Fibroblast of skin of right biceps (primary cell): Measurements from ENCODE around the gene RHOT1.
"Not testable (repeated sequence)": the region's sequence is repeated elsewhere in the genome, so short reads cannot be mapped to it uniquely, and the experiment has no call there.

Source experiments
- DNase-seq: peaks from one replicate; pipeline ENCODE4 v3.0.0-alpha.2; 2013

Gene RHOT1

DNA sequence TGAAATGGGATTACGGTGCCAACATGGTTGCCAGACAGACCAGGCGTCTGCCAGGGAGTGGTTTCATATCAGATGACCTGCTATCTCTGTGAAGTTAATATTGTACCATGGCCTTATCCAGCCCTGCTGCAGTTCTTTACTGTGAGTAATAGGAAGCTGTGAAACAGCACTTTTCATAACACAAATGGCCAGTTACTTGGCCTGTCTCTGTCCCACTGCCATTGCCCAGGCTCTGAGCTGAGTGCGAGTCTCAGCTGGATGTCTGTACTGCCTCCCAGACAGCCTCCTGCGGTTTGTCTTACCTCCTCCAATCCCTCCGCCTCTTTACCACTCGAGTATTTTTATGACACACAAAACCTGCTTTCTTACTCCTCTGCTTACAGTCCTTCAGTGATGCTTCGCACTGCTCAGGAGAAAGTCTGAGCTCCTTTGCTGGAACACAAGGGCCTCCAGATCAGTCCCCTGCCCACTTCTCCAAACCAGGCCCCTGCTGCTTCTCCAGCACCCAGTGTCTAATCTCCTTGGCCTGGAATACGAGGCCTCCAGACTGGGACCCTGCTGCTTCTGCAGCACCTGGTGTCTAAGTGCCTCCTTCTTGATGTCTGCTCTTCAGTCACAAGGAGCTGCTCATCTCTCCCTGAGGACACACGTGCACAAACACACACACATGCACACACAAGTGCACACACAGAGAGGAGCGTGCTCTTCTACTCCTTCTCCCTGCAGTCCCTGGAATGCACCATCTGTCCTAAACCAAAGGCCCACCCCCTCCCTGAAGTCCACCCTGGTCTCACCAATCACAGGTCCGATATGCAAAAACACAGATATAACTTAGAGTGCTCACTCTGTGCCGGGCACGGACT is 17.1 kb upstream of the RHOT1 start:
- DNase-seq = no peak

DNA sequence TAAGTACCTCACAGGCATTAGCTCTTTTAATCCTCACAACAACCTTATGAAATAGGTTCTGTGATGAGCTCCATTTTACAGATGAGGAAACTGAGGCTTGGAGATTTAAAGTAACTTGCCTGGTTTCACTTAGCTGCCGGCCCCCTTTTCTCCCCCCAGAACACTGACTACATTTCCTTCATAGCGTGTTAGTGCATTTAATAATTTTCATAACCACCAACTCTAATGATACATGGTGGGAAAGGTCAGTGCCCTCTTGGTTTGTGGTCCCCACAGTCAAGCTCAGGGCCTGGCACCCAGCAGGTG is 16.5 kb upstream of the RHOT1 start:
- no peak for DNase-seq

GRCh38 chr17:32126325-32126724 is 16.0 kb upstream of the RHOT1 start:
- no peak for DNase-seq

DNA sequence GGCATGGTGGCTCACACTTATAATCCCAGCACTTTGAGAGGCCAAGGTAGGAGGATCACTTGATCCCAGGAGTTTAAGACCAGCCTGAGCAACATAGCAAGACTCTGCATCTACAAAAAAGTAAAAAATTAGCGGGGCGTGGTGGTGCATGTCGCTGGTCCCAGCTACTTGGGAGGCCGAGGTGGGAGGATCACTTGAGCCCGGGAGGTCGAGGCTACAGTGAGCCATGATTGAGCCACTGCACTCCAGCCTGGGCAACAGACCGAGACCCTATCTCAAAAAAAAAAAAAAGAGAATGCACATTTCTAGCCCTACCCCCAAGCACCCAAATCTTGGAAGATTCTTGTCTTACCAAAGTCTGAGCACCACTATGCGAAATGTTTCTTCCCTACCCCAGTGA is 15.6 kb upstream of the RHOT1 start:
- DNase-seq = no peak

GRCh38 chr17:32127158-32127897 is 15.0 kb upstream of the RHOT1 start:
- DNase-seq = peak; percentile 69

DNA sequence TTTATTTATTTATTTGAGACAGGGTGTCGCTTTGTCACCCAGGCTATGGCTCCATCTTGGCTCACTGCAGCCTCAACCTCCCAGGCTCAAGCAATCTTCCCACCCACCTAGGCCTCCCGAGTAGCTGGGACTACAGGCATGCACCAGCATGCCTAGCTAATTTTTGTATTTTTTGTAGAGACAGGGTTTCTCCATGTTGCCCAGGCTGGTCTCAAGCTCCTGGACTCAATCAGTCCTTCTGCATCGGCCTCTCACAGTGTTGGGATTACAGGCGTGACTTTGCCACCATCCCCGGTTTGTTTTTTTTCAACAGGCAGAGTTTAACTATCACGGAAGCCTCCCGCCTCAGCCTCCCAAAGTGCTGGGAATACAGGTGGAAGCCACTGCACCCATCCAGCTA is 13.8 kb upstream of the RHOT1 start:
- not testable (repeated sequence) for DNase-seq

DNA sequence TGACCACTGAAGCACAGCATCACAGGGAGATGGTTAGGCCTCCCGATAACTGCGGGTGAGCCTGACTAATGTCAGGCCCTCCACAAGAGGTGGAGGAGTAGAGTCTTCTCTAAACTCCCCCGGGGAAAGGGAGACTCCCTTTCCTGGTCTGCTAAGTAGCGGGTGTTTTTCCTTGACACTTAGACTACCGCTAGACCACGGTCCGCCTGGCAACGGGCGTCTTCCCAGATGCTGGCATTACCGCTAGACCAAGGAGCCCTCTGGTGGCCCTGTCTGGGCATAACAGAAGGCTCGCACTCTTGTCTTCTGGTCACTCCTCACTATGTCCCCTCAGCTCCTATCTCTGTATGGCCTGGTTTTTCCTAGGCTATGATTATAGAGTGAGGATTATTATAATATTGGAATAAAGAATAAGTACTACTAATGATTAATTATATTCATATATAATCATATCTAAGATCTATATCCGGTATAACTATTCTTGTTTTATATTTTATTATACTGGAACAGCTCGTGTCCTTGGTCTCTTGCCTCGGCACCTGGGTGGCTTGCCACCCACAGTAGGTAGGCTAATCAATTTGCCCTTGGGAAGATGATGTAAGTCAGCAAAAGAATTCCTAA is 6.7 kb upstream of the RHOT1 start:
- DNase-seq = not testable (repeated sequence)

GRCh38 chr17:32136856-32137255 is 5.4 kb upstream of the RHOT1 start:
- no peak for DNase-seq

DNA sequence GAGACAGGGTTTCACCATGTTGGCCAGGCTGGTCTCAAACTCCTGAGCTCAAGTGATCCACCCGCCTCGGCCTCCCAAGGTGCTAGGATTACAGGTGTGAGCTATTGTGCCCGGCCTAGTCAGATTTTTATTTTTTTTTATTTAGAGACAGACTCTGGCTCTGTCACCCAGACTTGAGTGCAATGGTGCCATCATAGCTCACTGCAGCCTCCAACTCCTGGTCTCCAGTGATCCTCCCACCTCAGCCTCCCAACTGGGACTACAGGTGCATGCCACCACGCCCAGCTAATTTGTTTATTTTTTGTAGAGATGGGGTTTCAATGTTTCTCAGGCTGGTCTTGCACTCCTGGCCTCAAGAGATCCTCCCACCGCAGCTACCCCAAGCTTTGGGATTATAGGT is 2.8 kb upstream of the RHOT1 start:
- not testable (repeated sequence) for DNase-seq

DNA sequence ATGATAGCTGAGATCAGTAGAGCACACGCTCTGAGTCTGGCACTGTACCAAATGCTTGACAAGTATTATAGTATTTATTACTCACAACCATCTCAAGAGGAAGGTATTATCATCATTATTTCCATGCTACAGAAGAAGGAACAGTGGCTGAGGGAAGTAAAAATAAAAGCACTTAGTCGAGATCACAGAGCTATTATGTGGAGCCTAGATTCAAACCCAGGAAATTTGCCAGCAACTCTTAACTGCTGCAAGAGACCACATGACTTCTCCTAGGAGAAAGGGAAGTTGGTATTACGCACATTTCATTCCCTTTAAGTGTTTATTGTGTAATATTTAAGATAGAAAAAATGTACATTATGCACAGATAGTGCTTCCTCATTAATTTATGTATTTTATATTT is 1.0 kb upstream of the RHOT1 start:
- DNase-seq = peak; percentile 84

DNA sequence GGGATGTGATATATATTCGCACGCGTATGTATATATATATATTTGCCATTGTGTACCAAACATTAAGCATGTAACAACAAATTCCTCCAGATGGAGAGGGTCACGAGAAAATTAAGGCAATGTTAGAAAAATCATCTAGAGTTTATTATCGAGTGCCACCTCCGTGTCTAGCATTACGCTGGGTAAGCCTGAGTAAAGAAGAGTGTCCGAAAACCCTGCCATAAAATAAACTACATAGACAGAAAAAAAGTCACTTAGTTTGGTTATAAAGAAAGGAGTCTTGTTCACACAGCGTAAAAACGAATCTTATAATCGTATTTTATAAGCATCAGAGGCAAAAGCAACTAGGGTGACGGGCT is 644 bp upstream of the RHOT1 start:
- no peak for DNase-seq

- peak; percentile 69 for DNase-seq
Measured at GRCh38 chr17:32142857-32143526, 690 bp downstream of the RHOT1 start.

GRCh38 chr17:32143527-32143870 is 1.2 kb downstream of the RHOT1 start:
- no peak for DNase-seq

DNA sequence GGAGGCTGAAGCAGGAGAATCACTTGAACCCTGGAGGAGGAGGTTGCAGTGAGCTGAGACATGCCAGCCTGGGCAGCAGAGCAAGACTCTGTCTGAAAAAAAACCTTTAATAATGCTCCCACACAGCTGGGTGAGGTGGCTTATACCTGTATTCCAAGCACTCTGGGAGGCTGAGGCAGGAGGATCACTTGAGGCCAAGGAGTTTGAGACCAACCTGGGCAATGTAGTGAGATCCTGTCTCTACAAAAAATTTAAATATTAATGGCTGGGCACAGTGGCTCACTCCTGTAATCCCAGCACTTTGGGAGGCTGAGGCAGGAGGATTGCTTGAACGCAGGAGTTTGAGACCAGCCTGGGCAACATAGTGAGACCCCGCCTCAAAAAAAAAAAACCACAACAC is 2.1 kb downstream of the RHOT1 start:
- not testable (repeated sequence) for DNase-seq

- DNase-seq = no peak
Measured at GRCh38 chr17:32148351-32148750, 6.0 kb downstream of the RHOT1 start.

DNA sequence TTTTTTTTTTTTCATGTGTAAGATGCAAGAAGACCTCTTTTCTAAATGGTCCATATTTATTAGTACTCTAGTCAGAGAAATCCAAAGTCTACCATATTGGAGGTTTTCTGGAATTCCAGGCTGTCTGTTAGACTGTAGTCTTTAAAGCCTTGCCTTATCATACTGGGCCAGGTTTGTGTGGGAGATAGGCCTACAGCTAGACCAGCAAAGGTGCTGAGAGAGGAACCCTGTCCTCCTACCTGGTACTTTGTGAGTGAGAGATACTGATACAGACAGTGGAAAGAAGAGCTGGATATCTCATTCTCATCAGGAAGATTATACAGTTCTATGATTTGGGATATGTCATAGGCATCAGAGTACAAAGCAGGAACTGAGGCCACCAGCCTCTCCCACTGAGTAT is 8.1 kb downstream of the RHOT1 start:
- no peak for DNase-seq

GRCh38 chr17:32152130-32152529 is 9.8 kb downstream of the RHOT1 start:
- DNase-seq = no peak

GRCh38 chr17:32155896-32156295 is 13.6 kb downstream of the RHOT1 start:
- DNase-seq = no peak

GRCh38 chr17:32156656-32157055 is 14.4 kb downstream of the RHOT1 start:
- DNase-seq = no peak

DNA sequence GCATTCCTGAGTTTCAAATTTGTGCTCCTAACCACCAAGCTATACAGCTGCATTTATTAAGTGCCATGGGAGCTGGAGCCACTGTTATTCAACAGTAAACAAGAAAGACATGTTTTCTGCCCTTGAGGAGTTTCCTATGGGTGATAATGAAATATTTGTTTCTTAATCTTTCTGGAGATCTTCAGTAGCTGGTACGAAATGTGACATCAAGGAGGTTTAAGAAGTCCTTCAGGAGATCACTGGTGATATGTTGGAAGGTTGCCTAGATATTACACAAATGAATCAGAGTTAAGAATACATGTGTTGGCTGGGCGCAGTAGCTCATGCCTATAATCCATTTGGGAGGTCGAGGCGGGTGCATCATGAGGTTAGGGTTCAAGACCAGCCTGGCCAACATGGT is 14.9 kb downstream of the RHOT1 start:
- peak; percentile 60 for DNase-seq

DNA sequence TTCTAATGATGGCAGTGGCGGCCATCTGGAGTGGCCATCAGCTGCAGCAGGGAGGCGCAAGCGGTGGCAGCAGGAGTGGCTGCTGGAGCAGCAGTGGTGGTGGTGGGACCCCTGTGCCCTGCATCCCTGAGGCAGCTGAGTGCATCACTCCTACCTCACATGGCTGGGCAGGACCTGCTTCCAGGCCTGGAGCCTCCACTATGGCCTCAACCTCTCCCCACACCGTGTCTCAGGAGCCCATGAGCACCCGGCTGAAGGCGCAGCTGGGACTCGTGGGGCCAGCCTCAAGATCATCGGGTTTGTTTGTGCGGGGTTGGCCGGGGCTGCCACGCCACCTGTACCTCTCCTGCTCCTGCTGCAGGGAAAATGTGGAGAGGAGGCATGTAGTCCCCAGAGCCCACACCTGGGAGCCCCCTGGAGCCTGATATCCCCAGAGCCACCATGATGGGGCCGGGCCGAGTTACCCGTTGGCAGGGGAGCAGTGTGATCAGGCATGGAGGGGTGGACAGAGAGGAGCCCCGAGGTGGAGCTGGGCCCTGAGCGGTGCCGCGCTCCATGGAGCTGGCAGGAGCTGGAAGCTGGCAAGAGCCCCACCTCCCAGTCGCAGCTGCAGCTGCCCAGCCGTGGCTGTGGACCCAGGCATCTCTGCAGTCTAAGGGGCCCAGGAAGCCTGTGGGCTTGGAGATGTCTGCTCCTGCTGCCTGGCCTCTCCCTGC is 16.7 kb downstream of the RHOT1 start:
- no peak for DNase-seq

DNA sequence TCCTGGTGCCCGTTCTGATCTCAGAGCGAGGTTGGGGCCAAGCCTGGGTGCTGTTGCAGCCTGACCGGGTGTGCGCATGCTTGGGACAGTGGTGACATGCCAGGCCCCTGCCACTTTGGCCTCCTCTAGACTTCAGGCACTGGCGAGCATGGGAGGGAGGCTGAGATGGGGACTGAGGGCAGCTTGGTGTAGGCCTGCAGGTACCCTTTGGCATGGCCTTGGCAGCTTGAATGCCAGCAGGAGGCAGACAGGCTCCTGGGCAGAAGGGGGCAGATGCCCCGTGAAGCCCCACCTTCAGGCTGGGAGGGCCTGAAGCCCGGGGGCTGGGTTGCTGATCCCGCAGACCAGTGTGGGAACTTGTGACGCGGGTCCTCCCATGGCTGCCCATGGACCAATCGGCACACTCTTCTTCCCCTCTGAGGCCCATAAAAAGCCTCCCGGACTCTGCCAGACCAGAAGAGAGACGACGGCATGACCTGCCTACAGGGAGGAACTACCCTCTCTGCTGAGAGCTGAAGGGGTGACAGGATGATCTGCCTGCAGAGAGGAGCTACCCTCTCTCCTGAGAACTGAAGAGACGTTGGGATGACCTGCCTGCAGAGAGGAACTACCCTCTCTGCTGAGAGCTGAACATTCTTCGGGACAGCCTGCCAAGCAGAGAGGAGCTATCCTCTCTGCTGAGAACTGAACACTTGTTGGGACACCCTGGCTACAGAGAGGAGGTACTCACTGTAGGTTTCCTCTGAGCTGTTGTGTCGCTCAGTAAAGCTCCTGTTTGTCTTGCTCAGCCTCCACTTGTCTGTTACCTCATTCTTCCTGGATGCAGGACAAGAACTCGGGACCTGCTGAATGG is 17.5 kb downstream of the RHOT1 start:
- no peak for DNase-seq
